ENCODE data around the gene DNAI1.
A peak's percentile ranks its signal among the peaks of the same experiment; 100 is the strongest.

Gene DNAI1

GRCh38 chr9:34498553-34498952 lies 39.9 kb downstream of the DNAI1 start:
- Histone ChIP-seq H3K36me3 (ENCODE audit: insufficient read depth) (no peaks in the 10 kb centered on the region), H3K79me2 (ENCODE audit: insufficient read depth, low read depth) (no peaks in the 10 kb centered on the region), H2AFZ (ENCODE audit: low read depth) (no peak overlapping the region), H3K4me1 (ENCODE audit: low read depth, poor library complexity, severe bottlenecking) (no peaks in the 10 kb centered on the region), H3K9ac (no peak overlapping the region), H3K4me3 (IDR thresholded peaks at IDR 0.05; ENCODE audit: insufficient read depth, low read depth, low read length) (no peak overlapping the region), H3K27ac (no peak overlapping the region), H3K4me2 (no peak overlapping the region), H3K27me3 (ENCODE audit: insufficient read depth, low read depth) (peaks cover 5% of the 10 kb centered on the region; the same call in 1 of the 2 replicates), H4K20me1 (ENCODE audit: insufficient read depth) (no peaks in the 10 kb centered on the region)
- no peak for TF ChIP-seq CTCF (conservative IDR thresholded peaks at IDR 0.05; ENCODE audit: low read depth, low read length)

- H3K9ac ChIP-seq, result no peak overlapping the region
- H3K4me3 ChIP-seq (IDR thresholded peaks at IDR 0.05; ENCODE audit: insufficient read depth, low read depth, low read length), result no peak overlapping the region
- no peaks in the 10 kb centered on the region for H3K4me1 ChIP-seq (ENCODE audit: low read depth, poor library complexity, severe bottlenecking)
- H3K27me3 ChIP-seq (ENCODE audit: insufficient read depth, low read depth), result peaks cover 5% of the 10 kb centered on the region; the same call in 1 of the 2 replicates
- H3K79me2 ChIP-seq (ENCODE audit: insufficient read depth, low read depth), result no peaks in the 10 kb centered on the region
- no peak overlapping the region for H2AFZ ChIP-seq (ENCODE audit: low read depth)
- H3K4me2 ChIP-seq, result no peak overlapping the region
- no peak for TF ChIP-seq CTCF (conservative IDR thresholded peaks at IDR 0.05; ENCODE audit: low read depth, low read length)
- no peak overlapping the region for H3K27ac ChIP-seq
- H4K20me1 ChIP-seq (ENCODE audit: insufficient read depth), result no peaks in the 10 kb centered on the region
- no peaks in the 10 kb centered on the region for H3K36me3 ChIP-seq (ENCODE audit: insufficient read depth)
Measured at GRCh38 chr9:34499076-34499475, 40.5 kb downstream of the DNAI1 start.

GRCh38 chr9:34500623-34501267 lies 42.1 kb downstream of the DNAI1 start:
- no peak overlapping the region for H3K4me2 ChIP-seq
- no peaks in the 10 kb centered on the region for H3K4me1 ChIP-seq (ENCODE audit: low read depth, poor library complexity, severe bottlenecking)
- H3K79me2 ChIP-seq (ENCODE audit: insufficient read depth, low read depth), result no peaks in the 10 kb centered on the region
- TF ChIP-seq CTCF (conservative IDR thresholded peaks at IDR 0.05; ENCODE audit: low read depth, low read length), result peak; percentile 97
- peaks cover 5% of the 10 kb centered on the region; the same call in 1 of the 2 replicates for H3K27me3 ChIP-seq (ENCODE audit: insufficient read depth, low read depth)
- no peak overlapping the region for H3K4me3 ChIP-seq (IDR thresholded peaks at IDR 0.05; ENCODE audit: insufficient read depth, low read depth, low read length)
- H2AFZ ChIP-seq (ENCODE audit: low read depth), result no peak overlapping the region
- no peaks in the 10 kb centered on the region for H4K20me1 ChIP-seq (ENCODE audit: insufficient read depth)
- H3K9ac ChIP-seq, result no peak overlapping the region
- no peaks in the 10 kb centered on the region for H3K36me3 ChIP-seq (ENCODE audit: insufficient read depth)
- no peak overlapping the region for H3K27ac ChIP-seq

GRCh38 chr9:34501372-34501771 lies 42.8 kb downstream of the DNAI1 start:
- Histone ChIP-seq H3K36me3 (ENCODE audit: insufficient read depth) (no peaks in the 10 kb centered on the region), H3K4me3 (IDR thresholded peaks at IDR 0.05; ENCODE audit: insufficient read depth, low read depth, low read length) (no peak overlapping the region), H3K9ac (no peak overlapping the region), H3K4me1 (ENCODE audit: low read depth, poor library complexity, severe bottlenecking) (no peaks in the 10 kb centered on the region), H3K27me3 (ENCODE audit: insufficient read depth, low read depth) (peaks cover 5% of the 10 kb centered on the region; the same call in 1 of the 2 replicates), H3K79me2 (ENCODE audit: insufficient read depth, low read depth) (no peaks in the 10 kb centered on the region), H2AFZ (ENCODE audit: low read depth) (no peak overlapping the region), H3K27ac (no peak overlapping the region), H4K20me1 (ENCODE audit: insufficient read depth) (no peaks in the 10 kb centered on the region), H3K4me2 (no peak overlapping the region)
- TF ChIP-seq CTCF (conservative IDR thresholded peaks at IDR 0.05; ENCODE audit: low read depth, low read length), result no peak
